B cell (primary cell): ENCODE results near the gene PDZRN4.

Source experiments
- CTCF ChIP-seq: fragments of 200-600 bp; IDR thresholded peaks from one replicate; pipeline ENCODE4 v1.8.0; 2022; ENCODE audit warnings: antibody characterized with exemption, mild to moderate bottlenecking
- EZH2 ChIP-seq: IDR thresholded peaks from 2 replicates; pipeline ENCODE4 v1.6.1; 2012; ENCODE audit warnings: borderline replicate concordance, low read depth, mild to moderate bottlenecking, moderate library complexity, low read length; ENCODE audit not compliant: insufficient read depth, poor library complexity, severe bottlenecking

DNA sequence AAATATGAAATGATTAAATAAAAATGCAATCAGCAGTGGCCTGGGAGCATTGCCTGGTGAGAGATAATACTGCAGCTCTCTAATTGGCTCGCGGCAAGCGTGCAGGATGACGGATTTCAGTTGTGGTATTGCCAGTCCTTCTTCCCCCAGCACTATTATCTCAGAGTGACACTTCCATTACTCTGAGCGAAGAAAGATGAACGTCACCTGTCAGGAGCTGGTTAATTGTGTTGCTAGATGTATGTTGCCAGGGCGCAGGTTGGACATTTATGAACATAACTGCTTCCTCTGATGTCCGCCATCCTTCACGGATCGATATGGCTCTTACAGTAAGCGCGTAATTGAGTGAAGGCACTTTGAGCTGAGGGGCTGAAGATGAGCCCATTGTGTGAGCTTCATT, 374.9 kb downstream of the PDZRN4 start:
- TF ChIP-seq EZH2 (no peak), CTCF (no peak)
